Activated effector memory CD4-positive, alpha-beta T cell treated with Interleukin-2 at 50 U/mL for 16 hours (primary cell): ENCODE results near the gene RRBP1.
"Not testable (repeated sequence)": the region's sequence is repeated elsewhere in the genome, so short reads cannot be mapped to it uniquely, and the experiment has no call there.

ENCODE experiments used
- DNase-seq: peaks from one replicate; pipeline ENCODE4 v3.0.0-alpha.2; 2020

RRBP1 gene

GRCh38 chr20:17709361-17710293 lies 27.6 kb upstream of the RRBP1 start:
- DNase-seq: no peak

- DNase-seq: no peak
Measured at GRCh38 chr20:17708675-17709360, 26.8 kb upstream of the RRBP1 start.

- not testable (repeated sequence) for DNase-seq
Measured at GRCh38 chr20:17707951-17708350, 25.9 kb upstream of the RRBP1 start.

- no peak for DNase-seq
Measured at GRCh38 chr20:17706632-17707031, 24.6 kb upstream of the RRBP1 start.

- no peak for DNase-seq
Measured at GRCh38 chr20:17705916-17706315, 23.9 kb upstream of the RRBP1 start.

GRCh38 chr20:17704589-17705317 lies 22.7 kb upstream of the RRBP1 start:
- DNase-seq: no peak

GRCh38 chr20:17701826-17702225 lies 19.8 kb upstream of the RRBP1 start:
- DNase-seq: no peak

- DNase-seq: no peak
Measured at GRCh38 chr20:17700637-17701036, 18.6 kb upstream of the RRBP1 start.

GRCh38 chr20:17699931-17700351 lies 17.9 kb upstream of the RRBP1 start, which contains the start of gene BANF2:
Gene BANF2 (plus strand): TSS chr20:17699966. CDS start chr20:17725026, 25,060 bp downstream.
- DNase-seq: no peak

- no peak for DNase-seq
Measured at GRCh38 chr20:17698384-17698783, 16.3 kb upstream of the RRBP1 start.

GRCh38 chr20:17697171-17697570 lies 15.1 kb upstream of the RRBP1 start:
- no peak for DNase-seq

- DNase-seq: no peak
Measured at GRCh38 chr20:17696287-17696686, 14.2 kb upstream of the RRBP1 start.

GRCh38 chr20:17694767-17695166 lies 12.7 kb upstream of the RRBP1 start:
- no peak for DNase-seq

- no peak for DNase-seq
Measured at GRCh38 chr20:17693444-17694001, 11.5 kb upstream of the RRBP1 start.

GRCh38 chr20:17691758-17692157 lies 9.7 kb upstream of the RRBP1 start:
- no peak for DNase-seq

- DNase-seq: no peak
Measured at GRCh38 chr20:17690144-17690543, 8.1 kb upstream of the RRBP1 start.

- no peak for DNase-seq
Measured at GRCh38 chr20:17688965-17689364, 6.9 kb upstream of the RRBP1 start.

GRCh38 chr20:17687800-17688199 lies 5.8 kb upstream of the RRBP1 start:
- DNase-seq: no peak

- DNase-seq: no peak
Measured at GRCh38 chr20:17685168-17685567, 3.1 kb upstream of the RRBP1 start.

- DNase-seq: no peak
Measured at GRCh38 chr20:17684077-17684888, 2.2 kb upstream of the RRBP1 start.

GRCh38 chr20:17683218-17684076 lies 1.4 kb upstream of the RRBP1 start:
- DNase-seq: no peak
